ENCODE data around the gene MRPS25. TPM values are rescaled to one million over a fixed set of nuclear protein-coding genes. Genes with fewer than 3 reads are reported as not detected.

The MRPS25 gene
- polyA plus RNA-seq, 1 of the 3 experiments (the other 2 are of a cell fraction): 41.5 TPM

DNA sequence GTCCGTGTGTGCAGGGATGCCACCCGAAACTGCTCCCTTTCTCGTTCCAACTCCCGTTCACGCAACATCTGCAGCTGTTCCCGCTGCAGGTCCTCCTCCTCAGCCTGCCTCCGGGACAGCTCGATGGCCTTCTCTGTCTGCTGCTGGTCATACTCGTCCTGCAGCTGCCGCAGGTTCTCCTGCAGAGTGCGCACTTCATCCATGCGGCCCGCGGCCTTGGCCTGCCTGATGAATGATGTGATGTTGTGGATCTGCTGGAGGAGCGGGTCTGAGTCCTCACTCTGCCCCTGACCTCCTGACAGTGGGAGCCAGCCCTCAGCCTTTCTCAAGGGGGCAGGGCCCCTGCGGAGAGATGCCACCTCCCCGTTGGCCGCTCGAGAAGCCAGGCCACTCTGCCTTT is 9.4 kb upstream of the MRPS25 start (continued):
- TF ChIP-seq, protein P1, sequence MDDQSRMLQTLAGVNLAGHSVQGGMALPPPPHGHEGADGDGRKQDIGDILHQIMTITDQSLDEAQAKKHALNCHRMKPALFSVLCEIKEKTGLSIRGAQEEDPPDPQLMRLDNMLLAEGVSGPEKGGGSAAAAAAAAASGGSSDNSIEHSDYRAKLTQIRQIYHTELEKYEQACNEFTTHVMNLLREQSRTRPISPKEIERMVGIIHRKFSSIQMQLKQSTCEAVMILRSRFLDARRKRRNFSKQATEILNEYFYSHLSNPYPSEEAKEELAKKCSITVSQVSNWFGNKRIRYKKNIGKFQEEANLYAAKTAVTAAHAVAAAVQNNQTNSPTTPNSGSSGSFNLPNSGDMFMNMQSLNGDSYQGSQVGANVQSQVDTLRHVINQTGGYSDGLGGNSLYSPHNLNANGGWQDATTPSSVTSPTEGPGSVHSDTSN (IDR thresholded peaks at IDR 0.05): no peak
- TF ChIP-seq RAD21 (IDR thresholded peaks at IDR 0.05; ENCODE audit: low read length): no peak
- TF ChIP-seq ELF1 (IDR thresholded peaks at IDR 0.05): no peak
- TF ChIP-seq, protein P2, sequence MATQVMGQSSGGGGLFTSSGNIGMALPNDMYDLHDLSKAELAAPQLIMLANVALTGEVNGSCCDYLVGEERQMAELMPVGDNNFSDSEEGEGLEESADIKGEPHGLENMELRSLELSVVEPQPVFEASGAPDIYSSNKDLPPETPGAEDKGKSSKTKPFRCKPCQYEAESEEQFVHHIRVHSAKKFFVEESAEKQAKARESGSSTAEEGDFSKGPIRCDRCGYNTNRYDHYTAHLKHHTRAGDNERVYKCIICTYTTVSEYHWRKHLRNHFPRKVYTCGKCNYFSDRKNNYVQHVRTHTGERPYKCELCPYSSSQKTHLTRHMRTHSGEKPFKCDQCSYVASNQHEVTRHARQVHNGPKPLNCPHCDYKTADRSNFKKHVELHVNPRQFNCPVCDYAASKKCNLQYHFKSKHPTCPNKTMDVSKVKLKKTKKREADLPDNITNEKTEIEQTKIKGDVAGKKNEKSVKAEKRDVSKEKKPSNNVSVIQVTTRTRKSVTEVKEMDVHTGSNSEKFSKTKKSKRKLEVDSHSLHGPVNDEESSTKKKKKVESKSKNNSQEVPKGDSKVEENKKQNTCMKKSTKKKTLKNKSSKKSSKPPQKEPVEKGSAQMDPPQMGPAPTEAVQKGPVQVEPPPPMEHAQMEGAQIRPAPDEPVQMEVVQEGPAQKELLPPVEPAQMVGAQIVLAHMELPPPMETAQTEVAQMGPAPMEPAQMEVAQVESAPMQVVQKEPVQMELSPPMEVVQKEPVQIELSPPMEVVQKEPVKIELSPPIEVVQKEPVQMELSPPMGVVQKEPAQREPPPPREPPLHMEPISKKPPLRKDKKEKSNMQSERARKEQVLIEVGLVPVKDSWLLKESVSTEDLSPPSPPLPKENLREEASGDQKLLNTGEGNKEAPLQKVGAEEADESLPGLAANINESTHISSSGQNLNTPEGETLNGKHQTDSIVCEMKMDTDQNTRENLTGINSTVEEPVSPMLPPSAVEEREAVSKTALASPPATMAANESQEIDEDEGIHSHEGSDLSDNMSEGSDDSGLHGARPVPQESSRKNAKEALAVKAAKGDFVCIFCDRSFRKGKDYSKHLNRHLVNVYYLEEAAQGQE (IDR thresholded peaks at IDR 0.05; ENCODE audit: low read depth, low read length): no peak
- no peak for TF ChIP-seq GATA2 (CRISPR knock-in tag; IDR thresholded peaks at IDR 0.05)
- TF ChIP-seq TAF1 (IDR thresholded peaks at IDR 0.05; ENCODE audit: borderline replicate concordance, low read depth, low read length): no peak
- TF ChIP-seq NFIC (IDR thresholded peaks at IDR 0.05; ENCODE audit: borderline replicate concordance): no peak

DNA sequence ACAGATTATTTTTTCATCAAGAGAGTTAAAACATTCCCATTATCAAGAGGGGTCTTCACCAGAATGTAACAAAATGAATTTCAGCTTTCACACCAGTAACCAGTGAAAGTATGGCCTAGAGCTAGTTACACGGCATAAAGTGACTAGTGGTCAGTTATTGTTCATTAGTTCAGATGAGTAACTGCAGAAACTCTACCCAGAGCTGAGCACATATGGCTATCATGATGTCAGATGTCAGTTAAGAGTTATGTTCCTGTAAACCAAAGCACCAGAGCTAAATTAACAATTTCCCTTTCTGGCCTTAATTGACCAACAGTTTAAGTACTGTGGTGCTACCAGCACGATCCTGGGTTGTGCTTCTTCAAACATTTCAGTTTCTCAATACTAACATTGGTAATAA is 6.6 kb upstream of the MRPS25 start:
- CTCF ChIA-PET: interaction anchor here (1.6 kb wide), 1 partner anchor 146 kb away, joined by 4 read pairs; no protein-coding TSS in a partner anchor
- no peaks in the 10 kb centered on the region for H3K9me3 ChIP-seq
- no peak overlapping the region for H2AFZ ChIP-seq (ENCODE audit: low read depth)
- H3K4me3 ChIP-seq (ENCODE audit: low read depth in 2 of 2, low read length in 1 of 2): no peak overlapping the region
- no peaks in the 10 kb centered on the region for H3F3A ChIP-seq (replicated peaks; ENCODE audit: insufficient read depth)
- H3K36me3 ChIP-seq (replicated peaks in 1 of 2; ENCODE audit: control insufficient read depth in 1 of 2, insufficient read depth in 2 of 2, low read length in 1 of 2): peaks cover 12 to 49% of the 10 kb centered on the region in 2 experiments
- no peaks in the 10 kb centered on the region for H3K4me1 ChIP-seq (ENCODE audit: control insufficient read depth in 1 of 2, insufficient read depth in 2 of 2, low read depth in 1 of 2, low read length in 1 of 2)
- 77% methylated on average over 2 of the region's 2 CpGs for WGBS (ENCODE audit: low lambda C conversion rate)
- no peaks in the 10 kb centered on the region for H4K20me1 ChIP-seq (ENCODE audit: insufficient read depth)
- H3K9ac ChIP-seq: no peak overlapping the region
- H3K79me2 ChIP-seq (ENCODE audit: insufficient read depth): no peaks in the 10 kb centered on the region
- no peaks in the 10 kb centered on the region for H3K9me2 ChIP-seq
- no peak overlapping the region for H3K27ac ChIP-seq (ENCODE audit: low read depth in 2 of 2, low read length in 1 of 2)
- POLR2A ChIA-PET: no interaction called here
- H3K4me2 ChIP-seq: no peak overlapping the region
- TF ChIP-seq MEF2A (IDR thresholded peaks at IDR 0.05; ENCODE audit: borderline replicate concordance, low read depth): no peak
- TF ChIP-seq FOXJ3 (CRISPR knock-in tag; IDR thresholded peaks at IDR 0.05): no peak
- TF ChIP-seq, protein P3, sequence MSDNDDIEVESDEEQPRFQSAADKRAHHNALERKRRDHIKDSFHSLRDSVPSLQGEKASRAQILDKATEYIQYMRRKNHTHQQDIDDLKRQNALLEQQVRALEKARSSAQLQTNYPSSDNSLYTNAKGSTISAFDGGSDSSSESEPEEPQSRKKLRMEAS (IDR thresholded peaks at IDR 0.05; ENCODE audit: low read depth): no peak
- TF ChIP-seq FOSL2 (IDR thresholded peaks at IDR 0.05; ENCODE audit: borderline replicate concordance, low read depth): no peak
- TF ChIP-seq CHD2 (IDR thresholded peaks at IDR 0.05; ENCODE audit: low read length, partially characterized antibody): no peak
- TF ChIP-seq RAD21 (IDR thresholded peaks at IDR 0.05; ENCODE audit: low read length): no peak
- TF ChIP-seq TAF1 (IDR thresholded peaks at IDR 0.05; ENCODE audit: borderline replicate concordance, low read depth, low read length): no peak
- no peak for TF ChIP-seq FOXM1 (IDR thresholded peaks at IDR 0.05; ENCODE audit: low read depth)
- DNase-seq: no peak
- no peaks in the 10 kb centered on the region for H3K27me3 ChIP-seq (ENCODE audit: insufficient read depth)

All from SK-N-SH (cell line).